Mesodermal cell (in vitro differentiated cells): ENCODE results near the gene SLBP.
"Not testable (repeated sequence)": the region's sequence is repeated elsewhere in the genome, so short reads cannot be mapped to it uniquely, and the experiment has no call there.

Experiments used
- H3K27ac ChIP-seq: 2 replicates; pipeline ENCODE4 v1.7.0; 2013; ENCODE audit warnings: mild to moderate bottlenecking, low read depth, low read length, moderate library complexity; ENCODE audit not compliant: severe bottlenecking
- H3K36me3 ChIP-seq: 2 replicates; pipeline ENCODE4 v1.7.1; 2013; ENCODE audit warnings: mild to moderate bottlenecking, low read length, moderate library complexity; ENCODE audit not compliant: control insufficient read depth, insufficient read depth
- H3K4me1 ChIP-seq: one replicate; pipeline ENCODE4 v1.7.1; 2013; ENCODE audit warnings: mild to moderate bottlenecking, low read length; ENCODE audit not compliant: insufficient read depth, control insufficient read depth, poor library complexity, severe bottlenecking
- H3K4me3 ChIP-seq: 2 replicates; pipeline ENCODE4 v1.7.0; 2013; ENCODE audit warnings: low read length, control low read depth, mild to moderate bottlenecking; ENCODE audit not compliant: insufficient read depth, poor library complexity, severe bottlenecking; ENCODE audit errors: extremely low read depth
- H3K9me3 ChIP-seq: 2 replicates; pipeline ENCODE4 v1.7.1; 2013; ENCODE audit warnings: mild to moderate bottlenecking, low read length, moderate library complexity; ENCODE audit not compliant: control insufficient read depth
- WGBS, 2 experiments: methylation state at CpG; one replicate each; pipeline ENCODE4 v1.1.5; 2013; ENCODE audit warnings: missing lambda C conversion rate in 2 of 2; ENCODE audit not compliant: insufficient coverage in 2 of 2; 5-methylcytosine and 5-hydroxymethylcytosine counted together

The SLBP gene

DNA sequence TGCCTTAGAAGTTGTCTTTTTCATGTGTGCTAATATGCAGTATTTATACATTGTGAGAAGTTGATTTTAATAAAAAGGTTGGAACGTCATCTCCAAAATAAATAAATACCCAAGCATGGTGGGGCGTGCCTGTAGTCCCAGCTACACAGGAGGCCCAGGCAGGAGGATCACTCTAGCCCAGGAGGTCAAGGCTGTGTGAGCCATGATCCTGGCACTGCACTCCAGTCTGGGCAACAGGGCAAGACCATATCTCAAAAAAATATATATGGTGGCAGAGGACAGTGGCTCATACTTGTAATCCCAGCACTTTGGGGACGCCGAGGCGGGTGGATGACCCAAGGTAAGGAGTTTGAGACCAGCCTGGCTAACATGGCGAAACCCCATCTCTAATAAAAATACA lies 6.4 kb downstream of the SLBP start:
- 100% methylated on average over 1 of the region's 6 CpGs for WGBS, 2 experiments
- H3K4me1 ChIP-seq: peaks cover 24% of the 10 kb centered on the region
- H3K36me3 ChIP-seq: peaks cover 79% of the 10 kb centered on the region
- H3K27ac ChIP-seq: no peak overlapping the region
- H3K4me3 ChIP-seq: no peak overlapping the region
- no peaks in the 10 kb centered on the region for H3K9me3 ChIP-seq

GRCh38 chr4:1703867-1704266 lies 8.3 kb downstream of the SLBP start:
- H3K36me3 ChIP-seq: peaks cover 83% of the 10 kb centered on the region
- 100% methylated on average over 1 of the region's 1 CpG; no CpG with 5 or more reads in 1 of the 2 experiments for WGBS, 2 experiments
- no peaks in the 10 kb centered on the region for H3K9me3 ChIP-seq
- H3K27ac ChIP-seq: no peak overlapping the region
- peaks cover 9% of the 10 kb centered on the region for H3K4me1 ChIP-seq
- no peak overlapping the region for H3K4me3 ChIP-seq

GRCh38 chr4:1701671-1702070 lies 10.4 kb downstream of the SLBP start:
- H3K4me1 ChIP-seq, H3K27ac ChIP-seq, H3K9me3 ChIP-seq, H3K4me3 ChIP-seq: not testable (repeated sequence)
- 96 to 98% methylated on average over 6 to 7 of the region's 8 CpGs for WGBS, 2 experiments
- H3K36me3 ChIP-seq: peaks cover 96% of the 10 kb centered on the region

- no peaks in the 10 kb centered on the region for H3K9me3 ChIP-seq
- no peaks in the 10 kb centered on the region for H3K4me1 ChIP-seq
- no peak overlapping the region for H3K27ac ChIP-seq
- H3K36me3 ChIP-seq: peaks cover 98% of the 10 kb centered on the region
- H3K4me3 ChIP-seq: no peak overlapping the region
- WGBS, 2 experiments: 89 to 93% methylated on average over 3 to 4 of the region's 5 CpGs
These were observed 16.2 kb downstream of the SLBP start for GRCh38 chr4:1695913-1696312.

GRCh38 chr4:1693131-1693896 lies 18.8 kb downstream of the SLBP start:
- no peak overlapping the region for H3K4me3 ChIP-seq
- H3K9me3 ChIP-seq: no peaks in the 10 kb centered on the region
- WGBS, 2 experiments: 30 to 48% methylated on average over 3 of the region's 7 CpGs
- H3K4me1 ChIP-seq: no peaks in the 10 kb centered on the region
- H3K36me3 ChIP-seq: peaks cover 86% of the 10 kb centered on the region
- no peak overlapping the region for H3K27ac ChIP-seq

DNA sequence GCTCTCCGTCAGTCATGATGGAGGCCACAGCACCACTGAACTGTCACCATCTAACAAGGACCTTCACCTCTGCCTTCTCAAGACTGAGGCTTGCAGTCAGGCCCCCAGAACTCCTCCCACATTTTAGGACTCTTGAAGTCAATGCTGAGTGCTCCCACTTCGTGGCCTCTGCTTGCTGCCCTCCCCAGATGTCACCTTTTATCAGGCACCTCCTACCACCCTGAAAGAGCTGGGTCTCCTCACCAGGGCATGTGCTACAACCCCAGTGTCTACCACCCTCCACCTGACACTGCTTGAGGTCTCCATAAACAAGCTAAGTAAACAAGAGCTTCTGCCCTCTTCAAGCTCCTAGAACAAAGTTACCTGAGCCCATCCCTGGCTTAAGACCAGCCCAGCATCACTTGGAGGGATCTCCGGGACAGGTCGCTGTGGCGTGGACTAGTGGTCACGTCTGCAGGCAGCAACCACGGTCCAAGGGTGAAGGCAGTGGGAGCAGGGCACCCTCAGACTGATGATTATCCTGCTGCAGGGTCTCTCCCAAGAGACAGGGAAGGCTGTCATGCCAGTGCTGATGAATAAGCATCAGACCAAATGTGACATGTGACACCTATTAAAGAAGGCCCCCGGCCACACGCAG lies 20.3 kb downstream of the SLBP start:
- Histone ChIP-seq H3K4me3 (no peak overlapping the region), H3K36me3 (peaks cover 72% of the 10 kb centered on the region), H3K4me1 (no peaks in the 10 kb centered on the region), H3K9me3 (no peaks in the 10 kb centered on the region), H3K27ac (no peak overlapping the region)
- whole genome bisulfite sequencing, 2 experiments: 85 to 95% methylated on average over 8 to 9 of the region's 9 CpGs

GRCh38 chr4:1690698-1691097 lies 21.4 kb downstream of the SLBP start:
- WGBS, 2 experiments: 100% methylated on average over 1 to 2 of the region's 3 CpGs
- Histone ChIP-seq H3K36me3 (peaks cover 61% of the 10 kb centered on the region), H3K27ac (no peak overlapping the region), H3K4me3 (no peak overlapping the region), H3K4me1 (no peaks in the 10 kb centered on the region), H3K9me3 (no peaks in the 10 kb centered on the region)

DNA sequence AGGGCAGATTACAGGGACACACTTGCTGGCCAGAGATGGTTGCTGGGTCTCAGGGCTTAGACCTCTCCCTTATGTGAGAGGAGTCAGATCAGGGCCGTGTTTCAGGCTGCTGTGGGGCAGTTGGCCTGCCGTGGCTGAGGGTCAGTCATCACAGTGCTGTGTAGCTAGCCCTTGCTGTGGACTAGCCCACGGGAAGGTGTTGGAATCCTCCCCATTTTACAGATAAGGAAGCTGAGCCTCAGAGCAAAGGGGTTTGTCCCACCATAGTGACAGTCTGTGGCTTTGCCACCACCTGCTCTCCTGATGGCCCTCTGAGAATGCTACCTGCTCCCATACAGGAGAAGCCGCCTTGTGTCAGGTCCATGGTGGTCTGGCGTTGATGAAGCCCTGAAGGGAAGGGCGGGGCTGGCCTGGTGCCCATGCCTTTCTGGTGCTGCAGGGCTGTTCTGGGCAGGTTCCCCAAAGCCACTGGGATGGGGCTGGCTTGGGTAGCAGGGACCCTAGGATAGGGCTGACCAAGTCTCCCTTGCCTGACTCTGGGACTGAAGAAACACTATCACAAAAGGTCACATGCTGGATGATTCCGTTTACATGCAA lies 25.6 kb downstream of the SLBP start:
- Histone ChIP-seq H3K27ac (no peak overlapping the region), H3K4me1 (peaks cover 6% of the 10 kb centered on the region), H3K36me3 (peaks cover 20% of the 10 kb centered on the region), H3K9me3 (no peaks in the 10 kb centered on the region), H3K4me3 (no peak overlapping the region)
- WGBS, 2 experiments: 77 to 86% methylated on average over 5 to 6 of the region's 7 CpGs

- H3K36me3 ChIP-seq: peaks cover 10% of the 10 kb centered on the region
- H3K27ac ChIP-seq: no peak overlapping the region
- WGBS, 2 experiments: 95% methylated on average over 16 to 22 of the region's 23 CpGs
- peaks cover 6% of the 10 kb centered on the region for H3K4me1 ChIP-seq
- H3K4me3 ChIP-seq: no peak overlapping the region
- no peaks in the 10 kb centered on the region for H3K9me3 ChIP-seq
These were observed 26.6 kb downstream of the SLBP start for GRCh38 chr4:1685235-1686150.

DNA sequence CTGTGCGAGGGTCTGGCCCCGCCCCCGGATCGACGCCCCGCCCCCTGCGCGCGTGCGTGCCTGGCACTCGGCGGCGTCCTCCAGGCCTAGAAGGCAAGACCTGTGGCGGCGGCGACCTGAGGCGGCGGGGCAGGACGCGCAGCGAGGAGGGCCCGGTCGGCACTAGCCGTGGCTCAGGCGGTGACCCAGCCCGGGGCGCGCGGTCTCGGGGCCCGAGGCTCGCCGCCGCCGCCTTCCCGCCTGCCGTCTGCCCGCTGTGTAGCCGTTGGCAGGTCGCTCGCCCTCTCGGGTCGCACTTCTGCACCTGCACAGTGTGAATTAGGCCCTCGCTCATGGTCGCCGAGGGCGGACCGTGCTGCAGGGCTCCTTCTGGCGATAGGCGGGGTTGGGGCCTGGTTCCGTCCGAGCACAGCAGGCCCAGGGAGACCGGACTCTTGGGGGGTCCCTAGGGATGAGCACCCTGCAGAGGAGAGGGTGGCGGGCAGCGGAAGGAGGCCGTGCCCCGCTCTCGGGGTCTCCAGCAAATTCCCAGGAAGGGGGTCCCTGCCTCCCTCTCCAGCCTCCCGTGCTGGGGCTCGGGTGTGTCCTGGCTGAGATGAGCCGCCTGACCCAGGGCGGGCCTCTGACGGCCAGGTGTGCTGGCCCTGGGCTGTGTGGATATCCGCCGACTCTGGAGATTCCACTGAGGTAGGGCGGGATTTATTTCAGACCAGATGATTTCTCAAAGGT lies 27.4 kb downstream of the SLBP start:
- Histone ChIP-seq H3K9me3 (no peaks in the 10 kb centered on the region), H3K4me3 (no peak overlapping the region), H3K27ac (no peak overlapping the region), H3K4me1 (peaks cover 6% of the 10 kb centered on the region), H3K36me3 (peaks cover 3% of the 10 kb centered on the region)
- WGBS, 2 experiments: 58 to 59% methylated on average over 46 to 62 of the region's 66 CpGs
